Measurements from ENCODE around the gene PHLDA3.

DNA sequence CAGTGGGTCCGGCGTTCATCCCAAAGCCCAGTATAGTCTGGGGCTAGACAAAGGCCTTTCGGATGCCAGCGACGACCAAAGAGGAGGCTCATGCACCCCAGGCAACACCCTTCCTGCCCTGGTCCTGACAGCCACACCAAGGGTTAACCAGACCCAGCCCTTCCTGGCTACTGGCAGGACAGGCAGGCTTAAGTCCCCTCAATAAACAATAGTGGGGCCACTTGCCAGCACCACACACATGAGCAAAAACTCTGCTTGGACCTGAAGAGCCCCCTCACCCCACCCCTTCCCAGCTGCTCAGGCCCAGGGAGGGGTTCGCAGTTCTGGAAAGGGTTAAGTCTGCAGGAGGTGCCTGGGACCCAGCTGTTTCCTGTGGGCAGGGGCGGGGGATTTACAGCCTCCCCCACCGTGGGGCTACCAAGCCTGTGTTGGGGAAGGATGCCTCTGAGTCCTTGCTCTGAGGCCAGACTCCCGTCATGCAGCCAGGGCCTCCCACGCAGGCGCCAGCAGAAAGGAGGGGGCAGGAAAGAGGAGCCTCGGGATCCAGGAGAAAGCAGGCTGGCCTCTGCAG, 18.2 kb downstream of the PHLDA3 start:
- TF ChIP-seq POLR2A (IDR thresholded peaks at IDR 0.05; ENCODE audit: low read length), result no peak
- no peak for TF ChIP-seq GATA1 (IDR thresholded peaks at IDR 0.05; ENCODE audit: low read depth, low read length)
